Naive B cell (primary cell): ENCODE measurements around the gene USP3. TPM values are rescaled to one million over a fixed set of nuclear protein-coding genes. Genes with fewer than 3 reads are reported as not detected.

Experiments used
- ATAC-seq, 2 donors: fragments of 150-1000 bp; cut with Tn5 transposase; 2 replicates each; pipeline ENCODE4 v1.10.0; 2021; ENCODE audit warnings: low read depth in 2 of 2, mild to moderate bottlenecking in 2 of 2, moderate library complexity in 2 of 2
- DNase-seq: peaks from one replicate; pipeline ENCODE4 v3.0.0; 2022
- H3K27ac Mint-ChIP-seq, 6 donors: one replicate each; pipeline ENCODE4 v1.8.0; 2020 to 2022; ENCODE audit warnings: mild to moderate bottlenecking in 6 of 6, mixed read lengths in 6 of 6, moderate library complexity in 5 of 6, inconsistent platforms in 2 of 6
- H3K27me3 Mint-ChIP-seq, 3 donors: one replicate each; pipeline ENCODE4 v1.8.0; 2021 to 2022; ENCODE audit warnings: mixed read lengths in 3 of 3, mild to moderate bottlenecking in 1 of 3
- H3K36me3 Mint-ChIP-seq, 2 donors: one replicate each; pipeline ENCODE4 v1.8.0; 2020 to 2022; ENCODE audit warnings: mixed read lengths in 2 of 2, inconsistent platforms in 1 of 2, mild to moderate bottlenecking in 1 of 2
- H3K4me1 Mint-ChIP-seq, 3 donors: one replicate each; pipeline ENCODE4 v1.8.0; 2020 to 2022; ENCODE audit warnings: mixed read lengths in 3 of 3, inconsistent platforms in 1 of 3, mild to moderate bottlenecking in 1 of 3, moderate library complexity in 1 of 3
- H3K4me3 Mint-ChIP-seq, 8 donors: one replicate each; pipeline ENCODE4 v1.8.0; 2020 to 2022; ENCODE audit warnings: mild to moderate bottlenecking in 8 of 8, mixed read lengths in 8 of 8, moderate library complexity in 8 of 8, inconsistent platforms in 2 of 8
- H3K9me3 Mint-ChIP-seq, 7 donors: one replicate each; pipeline ENCODE4 v1.8.0; 2020 to 2022; ENCODE audit warnings: mixed read lengths in 7 of 7, mild to moderate bottlenecking in 5 of 7, inconsistent platforms in 2 of 7, moderate library complexity in 1 of 7
- polyA plus RNA-seq, 6 donors: library from polyadenylated mRNA; unstranded; fragments of 300-500 nt; fragmentation: Illumina TruSeq; gene quantifications; one replicate each; pipeline ENCODE4 v1.2.3, GENCODE V29; 2021; ENCODE audit warnings: low read depth in 6 of 6

USP3 gene
- polyA plus RNA-seq, 6 donors from 2014 or later = 53.6 to 88.0 (median 58.7) TPM

DNA sequence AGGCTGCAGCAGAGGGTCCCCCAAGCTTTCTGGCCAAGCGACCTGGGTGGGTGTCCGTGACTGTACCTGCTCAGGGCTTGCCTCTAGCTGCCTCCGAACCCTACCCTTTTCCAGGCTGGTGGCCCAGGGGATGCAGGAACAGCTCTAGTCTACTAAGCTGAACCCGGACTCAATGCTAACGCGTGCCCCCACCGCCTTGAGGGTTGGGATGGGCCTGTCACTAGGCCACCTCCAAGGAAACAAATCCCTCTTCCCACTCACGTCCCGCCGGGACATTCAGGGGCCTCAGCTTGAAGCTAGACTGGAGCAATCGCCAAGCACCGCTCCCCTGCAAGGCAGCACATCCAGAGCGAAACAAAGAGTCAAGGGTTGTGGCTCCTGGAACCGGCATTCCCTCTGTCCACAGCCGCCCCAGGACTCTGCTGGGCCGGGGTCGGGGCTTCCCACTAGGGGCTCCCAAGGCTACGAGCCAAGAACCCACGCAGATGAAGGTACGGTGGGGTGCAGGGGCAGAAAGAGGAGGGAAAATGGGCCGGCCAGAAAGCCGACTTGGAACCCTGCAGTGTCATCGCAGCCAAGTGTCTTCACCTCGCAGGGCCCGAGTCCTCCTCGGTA, 95.7 kb downstream of the USP3 start:
- Mint-ChIP-seq H3K4me1 (peaks cover 56 to 85% (median 65%) of the 10 kb centered on the region in 3 donors), H3K27ac (peak overlapping the region; percentile 83 to 98 (median 95)), H3K27me3 (no peaks in the 10 kb centered on the region), H3K9me3 (no peaks in the 10 kb centered on the region), H3K36me3 (no peaks in the 10 kb centered on the region), H3K4me3 (peak overlapping the region; percentile 83 to 97 (median 90))
- DNase-seq (peak; percentile 26), ATAC-seq (peak in 1 of 2 donors; percentile 24)

DNA sequence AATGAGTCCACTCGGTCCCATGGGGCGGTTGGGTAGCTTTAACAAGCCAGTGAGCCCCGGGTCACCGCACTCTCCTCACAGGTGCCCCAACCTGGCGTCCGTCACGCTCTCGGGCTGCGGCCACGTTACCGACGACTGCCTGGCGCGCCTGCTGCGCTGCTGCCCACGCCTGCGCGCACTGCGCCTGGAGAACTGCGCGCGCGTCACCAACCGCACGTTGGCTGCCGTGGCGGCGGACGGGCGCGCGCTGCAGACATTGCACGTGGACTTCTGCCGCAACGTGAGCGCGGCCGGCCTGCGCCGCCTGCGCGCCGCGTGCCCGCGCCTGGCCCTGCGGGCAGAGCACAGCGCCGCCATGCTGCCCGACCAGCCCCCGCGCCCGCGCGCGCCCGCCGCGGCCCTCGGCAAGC, 96.2 kb downstream of the USP3 start:
- peak overlapping the region; percentile 87 to 97 (median 94) for H3K4me3 Mint-ChIP-seq
- H3K36me3 Mint-ChIP-seq = no peaks in the 10 kb centered on the region
- no peaks in the 10 kb centered on the region for H3K27me3 Mint-ChIP-seq
- peak overlapping the region; percentile 74 to 98 (median 96) for H3K27ac Mint-ChIP-seq
- peak; percentile 92 for DNase-seq
- no peaks in the 10 kb centered on the region for H3K9me3 Mint-ChIP-seq
- ATAC-seq = peak; percentile 70 to 75
- peaks cover 54 to 85% (median 66%) of the 10 kb centered on the region in 3 donors for H3K4me1 Mint-ChIP-seq

DNA sequence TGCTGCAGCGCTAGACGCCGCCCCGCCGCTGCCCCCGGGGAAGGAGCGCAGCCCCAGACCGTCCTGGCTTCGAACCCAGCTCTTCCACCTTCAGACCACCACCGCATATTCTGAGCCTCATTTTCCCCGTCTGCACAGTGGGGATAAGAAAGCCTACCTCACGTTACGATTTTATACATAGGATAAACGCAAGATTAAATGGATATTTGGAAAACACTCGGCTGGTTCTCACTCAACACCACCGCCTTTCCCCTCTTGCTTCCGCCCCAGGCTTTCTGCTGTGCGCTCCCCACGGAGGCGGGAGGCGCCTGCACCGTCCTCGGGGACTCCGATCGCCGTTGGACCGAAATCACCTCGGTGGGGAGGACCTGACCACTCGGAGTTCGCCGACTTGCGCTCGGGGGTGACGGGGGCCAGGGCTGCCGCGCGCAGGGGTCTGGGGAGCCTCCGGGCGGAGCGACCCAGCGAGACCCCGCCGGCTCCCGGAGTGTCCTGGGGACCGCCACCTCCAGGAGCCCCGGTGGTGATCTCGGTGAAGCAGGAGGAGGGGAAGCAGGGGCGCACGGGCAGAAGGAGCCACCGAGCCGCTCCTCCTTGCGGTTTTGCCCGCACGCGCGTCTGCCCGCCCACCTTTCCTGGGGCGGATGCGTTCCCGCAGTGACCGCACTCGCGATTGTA, 96.8 kb downstream of the USP3 start:
- peak; percentile 3 for ATAC-seq
- Mint-ChIP-seq H3K36me3 (no peaks in the 10 kb centered on the region), H3K4me3 (peak overlapping the region; percentile 87 to 97 (median 94)), H3K9me3 (no peaks in the 10 kb centered on the region), H3K27ac (peak overlapping the region; percentile 88 to 96 (median 94)), H3K27me3 (no peaks in the 10 kb centered on the region), H3K4me1 (peaks cover 54 to 85% (median 66%) of the 10 kb centered on the region in 3 donors)
- peak; percentile 47 for DNase-seq

DNA sequence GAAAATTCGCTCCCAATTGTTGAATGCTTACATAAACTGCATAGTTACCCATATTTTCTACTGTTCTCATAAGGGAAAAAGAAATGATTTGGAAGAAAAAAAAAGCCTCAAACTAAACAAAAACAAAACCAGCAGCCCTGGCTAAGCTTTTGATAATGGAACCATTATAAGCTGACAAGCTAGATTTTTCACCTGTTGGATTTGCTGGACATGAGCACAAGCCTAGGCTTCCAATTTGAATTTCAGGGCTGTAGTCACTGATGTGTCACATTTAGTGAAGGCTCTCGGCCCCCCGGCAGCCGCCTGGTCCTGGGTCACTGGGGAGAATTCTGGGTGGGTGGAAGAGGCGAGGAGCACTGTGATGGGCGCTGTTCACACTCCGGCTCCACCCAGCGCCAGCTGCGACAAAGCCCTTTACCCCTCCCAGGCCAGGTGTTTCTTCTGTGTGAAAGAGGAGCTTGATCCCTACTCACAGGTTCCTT, 97.4 kb downstream of the USP3 start:
- DNase-seq = no peak
- Mint-ChIP-seq H3K4me3 (peak overlapping the region; percentile 87 to 97 (median 94)), H3K4me1 (peaks cover 52 to 85% (median 65%) of the 10 kb centered on the region in 3 donors), H3K36me3 (no peaks in the 10 kb centered on the region), H3K9me3 (no peaks in the 10 kb centered on the region), H3K27ac (peak overlapping the region; percentile 88 to 95 (median 90)), H3K27me3 (no peaks in the 10 kb centered on the region)
- no peak for ATAC-seq

DNA sequence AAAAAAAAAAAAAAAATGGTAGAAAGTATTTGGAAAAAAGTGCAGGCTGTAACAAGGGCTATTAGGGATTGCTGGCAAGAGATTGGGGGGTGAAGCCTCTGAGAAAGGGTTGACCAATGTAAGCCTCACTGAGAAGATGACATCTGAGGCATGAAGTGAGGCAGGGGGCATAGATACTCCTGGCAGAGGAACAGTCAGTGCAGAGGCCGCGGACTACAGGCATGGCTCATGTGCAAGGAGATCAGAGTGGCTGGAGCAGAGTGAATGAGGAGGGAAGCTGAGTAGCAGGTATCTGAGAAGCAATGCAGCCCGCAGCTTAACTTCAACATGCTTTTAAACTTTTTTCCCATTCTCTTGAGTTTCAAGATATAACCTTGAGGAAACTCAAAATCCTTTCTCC, 98.2 kb downstream of the USP3 start:
- Mint-ChIP-seq H3K4me1 (peaks cover 46 to 76% (median 58%) of the 10 kb centered on the region in 3 donors), H3K9me3 (no peaks in the 10 kb centered on the region), H3K27me3 (no peaks in the 10 kb centered on the region), H3K4me3 (peak overlapping the region in 7 of 8 donors; percentile 58 to 97 (median 94)), H3K36me3 (peaks cover 0 to 1% of the 10 kb centered on the region in 2 donors), H3K27ac (peak overlapping the region in 1 of 6 donors; percentile 57)
- no peak for DNase-seq
- ATAC-seq = no peak

DNA sequence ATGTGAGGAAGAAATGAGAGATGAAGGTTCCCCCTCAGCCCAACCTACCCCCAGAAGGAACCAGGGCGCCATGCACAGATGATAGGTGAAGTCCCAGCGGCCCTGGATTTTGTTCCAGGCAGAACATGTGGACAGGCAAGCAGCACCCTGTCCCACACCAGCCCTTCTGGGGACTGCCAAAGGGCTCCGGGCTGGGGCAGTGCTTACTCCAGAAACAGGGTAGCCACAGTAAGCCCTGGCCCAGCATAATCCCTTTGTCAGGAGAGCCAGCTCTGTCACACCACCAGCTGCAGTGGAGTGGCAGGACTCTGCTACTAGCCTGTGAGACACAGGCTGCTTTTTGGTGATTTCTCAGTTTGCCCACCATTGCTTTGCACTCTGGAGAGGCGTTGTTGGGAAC, 99.1 kb downstream of the USP3 start:
- Mint-ChIP-seq H3K9me3 (no peaks in the 10 kb centered on the region), H3K27me3 (no peaks in the 10 kb centered on the region), H3K36me3 (peaks cover 5 to 9% of the 10 kb centered on the region in 2 donors), H3K4me1 (peaks cover 44 to 70% (median 58%) of the 10 kb centered on the region in 3 donors), H3K4me3 (peak overlapping the region in 5 of 8 donors; percentile 6 to 97 (median 87)), H3K27ac (peak overlapping the region in 3 of 6 donors; percentile 1 to 80 (median 14))
- DNase-seq (no peak), ATAC-seq (no peak)

DNA sequence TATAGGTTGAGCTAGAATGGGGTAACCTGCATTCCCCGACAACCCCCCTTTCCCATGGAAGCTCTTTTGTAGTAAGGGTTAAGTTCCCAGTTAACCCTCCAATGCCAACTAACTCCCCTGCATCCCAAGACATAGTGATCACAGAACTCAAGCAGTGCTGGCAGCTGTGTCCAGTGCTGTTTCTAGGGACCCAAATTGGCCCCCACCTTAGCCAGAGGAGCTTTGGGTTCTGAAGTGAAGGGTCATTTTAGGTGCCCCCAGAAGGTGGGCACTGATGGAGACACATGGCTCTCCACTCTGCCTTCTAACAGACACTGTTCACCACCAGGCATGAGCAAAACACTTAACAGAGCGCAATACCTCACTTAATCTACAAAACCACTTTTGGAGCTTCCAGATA, 99.9 kb downstream of the USP3 start:
- H3K4me3 Mint-ChIP-seq = peak overlapping the region in 3 of 8 donors; percentile 29 to 97 (median 43)
- DNase-seq = no peak
- H3K9me3 Mint-ChIP-seq = no peaks in the 10 kb centered on the region
- H3K36me3 Mint-ChIP-seq = peaks cover 5 to 9% of the 10 kb centered on the region in 2 donors
- ATAC-seq = no peak
- H3K27ac Mint-ChIP-seq = peak overlapping the region in 3 of 6 donors; percentile 33 to 81 (median 79)
- peaks cover 37 to 62% (median 53%) of the 10 kb centered on the region in 3 donors for H3K4me1 Mint-ChIP-seq
- H3K27me3 Mint-ChIP-seq = no peaks in the 10 kb centered on the region

DNA sequence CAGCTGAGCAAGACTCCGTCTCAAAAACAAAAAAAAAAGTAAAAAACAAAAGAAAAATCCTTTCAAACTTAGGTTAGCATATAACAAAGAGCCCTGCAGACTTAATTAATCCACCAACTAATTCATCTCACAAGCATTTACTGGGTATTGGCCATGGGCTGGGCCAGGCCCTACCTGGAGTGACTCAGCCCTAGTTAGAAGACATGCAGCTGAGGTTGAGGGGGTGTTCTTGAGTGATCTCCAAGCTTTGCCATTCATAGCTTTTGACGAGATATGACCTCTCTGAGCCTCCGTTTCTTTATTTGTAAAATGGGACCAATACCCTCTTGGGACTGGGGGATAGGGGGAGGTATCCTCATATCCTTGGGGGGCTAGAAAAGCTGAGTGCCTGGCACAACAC, 100.6 kb downstream of the USP3 start:
- Mint-ChIP-seq H3K9me3 (no peaks in the 10 kb centered on the region), H3K4me1 (peaks cover 32 to 56% (median 48%) of the 10 kb centered on the region in 3 donors), H3K27ac (no peak overlapping the region), H3K4me3 (peak overlapping the region in 3 of 8 donors; percentile 29 to 63 (median 40)), H3K27me3 (no peaks in the 10 kb centered on the region), H3K36me3 (peaks cover 5 to 9% of the 10 kb centered on the region in 2 donors)
- ATAC-seq (no peak), DNase-seq (no peak)

DNA sequence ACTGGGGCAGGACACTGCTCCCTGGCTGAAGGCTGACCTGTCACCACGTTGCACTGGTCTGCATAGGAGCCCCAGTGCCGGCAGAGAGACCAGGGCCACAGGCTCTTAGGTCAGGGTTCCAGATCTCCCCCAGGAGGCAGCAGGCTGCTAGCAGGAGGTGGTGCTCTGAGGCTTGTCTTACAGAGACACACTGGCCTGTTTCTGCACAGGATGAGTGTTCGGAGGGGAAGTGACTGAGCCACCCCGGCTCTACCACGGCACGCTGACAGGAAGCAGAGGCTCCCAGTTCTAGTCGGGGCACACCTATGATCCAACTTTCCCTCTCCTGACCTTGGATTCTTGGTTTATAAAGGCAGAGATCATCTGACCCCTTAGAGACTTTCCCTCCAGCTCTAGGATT, 101.4 kb downstream of the USP3 start:
- H3K27me3 Mint-ChIP-seq = no peaks in the 10 kb centered on the region
- peak; percentile 29 for DNase-seq
- ATAC-seq = peak; percentile 38 to 41
- peak overlapping the region; percentile 47 to 94 (median 72) for H3K27ac Mint-ChIP-seq
- peaks cover 5 to 9% of the 10 kb centered on the region in 2 donors for H3K36me3 Mint-ChIP-seq
- no peaks in the 10 kb centered on the region for H3K9me3 Mint-ChIP-seq
- H3K4me3 Mint-ChIP-seq = peak overlapping the region in 3 of 8 donors; percentile 22 to 46 (median 45)
- peaks cover 39 to 60% (median 49%) of the 10 kb centered on the region in 3 donors for H3K4me1 Mint-ChIP-seq

DNA sequence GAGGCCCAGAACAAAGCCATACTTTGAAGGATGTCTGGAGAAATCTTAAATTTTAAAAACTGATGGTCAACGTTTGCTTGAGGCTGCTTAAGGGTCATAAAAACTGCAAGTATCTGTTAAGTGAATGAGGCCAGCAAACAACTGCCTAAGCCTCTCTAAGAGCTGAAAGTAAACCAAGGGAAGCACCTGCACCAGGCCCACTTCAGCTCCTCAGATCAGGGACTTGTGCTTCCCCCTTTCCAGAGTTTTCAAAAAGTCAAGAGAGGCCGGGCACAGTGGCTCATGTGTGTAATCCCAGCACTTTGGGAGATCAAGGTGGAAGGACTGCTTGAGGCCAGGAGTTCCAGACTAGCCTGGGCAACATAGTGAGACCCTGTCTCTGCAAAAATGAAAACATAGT, 101.9 kb downstream of the USP3 start:
- Mint-ChIP-seq H3K4me3 (peak overlapping the region in 1 of 8 donors; percentile 45), H3K36me3 (peaks cover 5 to 9% of the 10 kb centered on the region in 2 donors), H3K9me3 (no peaks in the 10 kb centered on the region), H3K27ac (peak overlapping the region; percentile 47 to 94 (median 66)), H3K27me3 (no peaks in the 10 kb centered on the region), H3K4me1 (peaks cover 42 to 65% (median 54%) of the 10 kb centered on the region in 3 donors)
- no peak for ATAC-seq
- no peak for DNase-seq

DNA sequence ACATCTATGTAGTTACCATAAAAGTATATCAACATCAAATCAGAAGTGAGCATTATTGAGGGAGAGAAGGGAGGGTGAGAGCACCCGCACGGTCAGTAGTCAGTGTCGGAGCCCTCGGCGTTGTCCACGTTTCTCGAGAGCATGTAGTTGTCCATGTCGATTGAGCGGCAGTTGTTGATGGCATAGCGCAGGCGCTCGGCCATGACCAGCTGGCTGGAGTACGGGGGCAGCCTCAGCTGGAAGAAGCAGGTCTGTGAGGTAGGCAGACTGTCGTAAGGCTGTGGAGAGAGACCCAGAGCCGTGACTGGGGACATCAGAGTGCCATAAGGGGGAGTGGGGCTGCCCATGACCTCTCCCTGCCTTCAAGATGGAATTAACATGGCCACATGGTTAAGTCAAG, 104.6 kb downstream of the USP3 start:
- ATAC-seq = no peak
- H3K36me3 Mint-ChIP-seq = peaks cover 9 to 10% of the 10 kb centered on the region in 2 donors
- peak overlapping the region in 1 of 8 donors; percentile 19 for H3K4me3 Mint-ChIP-seq
- DNase-seq = no peak
- H3K9me3 Mint-ChIP-seq = no peaks in the 10 kb centered on the region
- H3K27ac Mint-ChIP-seq = peak overlapping the region in 2 of 6 donors; percentile 47 to 82
- H3K27me3 Mint-ChIP-seq = no peaks in the 10 kb centered on the region
- H3K4me1 Mint-ChIP-seq = peaks cover 26 to 48% (median 33%) of the 10 kb centered on the region in 3 donors

DNA sequence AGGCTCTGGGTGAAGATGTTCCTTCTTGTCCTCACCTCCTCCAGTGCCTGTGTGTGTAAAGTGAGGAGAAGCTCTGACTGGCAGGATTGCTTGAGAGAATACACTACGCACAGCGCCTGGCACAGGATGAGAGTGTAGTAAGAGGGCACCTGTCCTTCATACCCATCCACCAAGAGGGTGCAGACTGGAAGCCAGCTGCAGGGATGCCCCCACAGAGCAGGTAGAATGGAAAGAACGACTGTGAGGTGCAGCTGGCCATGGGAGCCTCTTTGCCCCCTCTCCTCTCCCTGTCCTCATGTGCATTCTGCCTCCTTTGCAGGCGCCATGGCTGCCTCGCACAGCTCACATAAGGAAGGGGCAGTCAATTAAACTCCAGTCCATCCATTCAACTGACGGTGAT, 105.1 kb downstream of the USP3 start:
- peaks cover 26 to 43% (median 33%) of the 10 kb centered on the region in 3 donors for H3K4me1 Mint-ChIP-seq

DNA sequence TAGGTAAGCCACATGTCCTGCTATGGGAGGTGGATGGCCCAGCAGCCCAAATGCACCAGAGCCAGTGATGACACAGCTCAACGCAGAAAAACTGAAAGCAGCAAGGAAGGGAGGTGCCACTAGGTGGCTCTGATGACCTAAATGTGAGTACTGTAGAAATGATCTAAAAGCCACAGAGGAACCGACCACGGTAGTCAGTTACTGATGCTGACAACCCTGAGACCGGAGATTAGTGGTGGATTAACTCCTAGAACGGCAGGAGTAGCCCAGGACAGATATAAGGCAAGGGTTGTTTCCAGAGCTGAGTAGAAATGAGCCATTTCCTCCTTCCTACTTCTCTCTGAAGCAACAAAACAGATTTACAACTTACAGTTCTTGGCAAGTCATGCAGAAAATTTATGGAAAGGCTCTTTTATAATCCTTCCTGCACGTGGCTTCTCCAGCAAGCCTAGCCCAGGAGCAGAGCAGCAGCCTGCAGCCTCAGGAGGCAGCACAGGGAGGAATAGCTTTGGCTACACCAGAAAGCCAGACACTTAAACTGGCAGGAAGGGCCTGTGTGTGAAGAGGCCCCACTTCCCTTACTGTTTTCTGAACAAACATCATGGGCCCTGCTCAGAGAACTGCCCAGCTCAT, 105.9 kb downstream of the USP3 start:
- peak overlapping the region in 5 of 8 donors; percentile 1 to 55 (median 20) for H3K4me3 Mint-ChIP-seq
- ATAC-seq (peak; percentile 87 to 91), DNase-seq (peak; percentile 58)
- no peaks in the 10 kb centered on the region for H3K27me3 Mint-ChIP-seq
- H3K4me1 Mint-ChIP-seq = peaks cover 23 to 36% (median 28%) of the 10 kb centered on the region in 3 donors
- no peaks in the 10 kb centered on the region for H3K9me3 Mint-ChIP-seq
- H3K36me3 Mint-ChIP-seq = peaks cover 16 to 19% of the 10 kb centered on the region in 2 donors
- H3K27ac Mint-ChIP-seq = peak overlapping the region; percentile 53 to 92 (median 88)

More for the DNA sequence above, 105.1 kb downstream of the USP3 start:
- DNase-seq (no peak), ATAC-seq (no peak)
- Mint-ChIP-seq H3K9me3 (no peaks in the 10 kb centered on the region), H3K27ac (no peak overlapping the region), H3K4me3 (no peak overlapping the region), H3K36me3 (peaks cover 10% of the 10 kb centered on the region in 2 donors), H3K27me3 (no peaks in the 10 kb centered on the region)
